KOPT-K1 (cell line): ENCODE data around the gene PLA2G4F.

Experiments
- H3K27ac ChIP-seq: fragments of 200-600 bp; sonication (generic); 2 replicates; pipeline ENCODE4 v1.5.1; 2016; ENCODE audit warnings: antibody characterized with exemption, mild to moderate bottlenecking, low read depth, low read length; ENCODE audit not compliant: poor library complexity, severe bottlenecking
- H3K36me3 ChIP-seq: fragments of 200-600 bp; sonication (generic); 2 replicates; pipeline ENCODE4 v1.5.1; 2017; ENCODE audit warnings: antibody characterized with exemption, mild to moderate bottlenecking, low read length, moderate library complexity; ENCODE audit not compliant: insufficient read depth
- H3K9me3 ChIP-seq: fragments of 200-600 bp; sonication (generic); 2 replicates; pipeline ENCODE4 v1.5.1; 2017; ENCODE audit warnings: antibody characterized with exemption, low read length, mild to moderate bottlenecking; ENCODE audit not compliant: insufficient read depth, poor library complexity, severe bottlenecking

The PLA2G4F gene

GRCh38 chr15:42145546-42146455, 10.6 kb downstream of the PLA2G4F start:
- H3K27ac ChIP-seq: no peak overlapping the region
- no peaks in the 10 kb centered on the region for H3K9me3 ChIP-seq
- H3K36me3 ChIP-seq: no peaks in the 10 kb centered on the region

GRCh38 chr15:42144841-42145375, 11.5 kb downstream of the PLA2G4F start:
- Histone ChIP-seq H3K36me3 (no peaks in the 10 kb centered on the region), H3K27ac (no peak overlapping the region), H3K9me3 (no peaks in the 10 kb centered on the region)

- Histone ChIP-seq H3K27ac (no peak overlapping the region), H3K9me3 (no peaks in the 10 kb centered on the region), H3K36me3 (no peaks in the 10 kb centered on the region)
These were observed 12.4 kb downstream of the PLA2G4F start for GRCh38 chr15:42143866-42144625.

- Histone ChIP-seq H3K27ac (no peak overlapping the region), H3K9me3 (no peaks in the 10 kb centered on the region), H3K36me3 (no peaks in the 10 kb centered on the region)
These were observed 13.1 kb downstream of the PLA2G4F start for GRCh38 chr15:42143356-42143755.

- H3K9me3 ChIP-seq: no peaks in the 10 kb centered on the region
- H3K27ac ChIP-seq: no peak overlapping the region
- H3K36me3 ChIP-seq: no peaks in the 10 kb centered on the region
These were observed 14.4 kb downstream of the PLA2G4F start for GRCh38 chr15:42141795-42142667.

- Histone ChIP-seq H3K36me3 (no peaks in the 10 kb centered on the region), H3K9me3 (no peaks in the 10 kb centered on the region), H3K27ac (no peak overlapping the region)
These were observed 15.2 kb downstream of the PLA2G4F start for GRCh38 chr15:42141246-42141645.

GRCh38 chr15:42140383-42141070, 15.9 kb downstream of the PLA2G4F start:
- H3K27ac ChIP-seq: no peak overlapping the region
- H3K9me3 ChIP-seq: no peaks in the 10 kb centered on the region
- H3K36me3 ChIP-seq: no peaks in the 10 kb centered on the region

- Histone ChIP-seq H3K36me3 (no peaks in the 10 kb centered on the region), H3K27ac (no peak overlapping the region), H3K9me3 (no peaks in the 10 kb centered on the region)
These were observed 16.8 kb downstream of the PLA2G4F start for GRCh38 chr15:42139596-42139995.

GRCh38 chr15:42138968-42139386, 17.5 kb downstream of the PLA2G4F start:
- H3K27ac ChIP-seq: no peak overlapping the region
- no peaks in the 10 kb centered on the region for H3K36me3 ChIP-seq
- no peaks in the 10 kb centered on the region for H3K9me3 ChIP-seq

GRCh38 chr15:42138411-42138810, 18.0 kb downstream of the PLA2G4F start:
- Histone ChIP-seq H3K36me3 (no peaks in the 10 kb centered on the region), H3K9me3 (no peaks in the 10 kb centered on the region)

GRCh38 chr15:42137461-42138261, 18.8 kb downstream of the PLA2G4F start:
- H3K9me3 ChIP-seq: no peaks in the 10 kb centered on the region
- no peaks in the 10 kb centered on the region for H3K36me3 ChIP-seq
- H3K27ac ChIP-seq: no peak overlapping the region

More at GRCh38 chr15:42138411-42138810, 18.0 kb downstream of the PLA2G4F start:
- no peak overlapping the region for H3K27ac ChIP-seq

GRCh38 chr15:42136513-42136912, 19.9 kb downstream of the PLA2G4F start:
- Histone ChIP-seq H3K27ac (no peak overlapping the region), H3K36me3 (no peaks in the 10 kb centered on the region), H3K9me3 (no peaks in the 10 kb centered on the region)

GRCh38 chr15:42135351-42135750, 21.1 kb downstream of the PLA2G4F start:
- Histone ChIP-seq H3K27ac (no peak overlapping the region), H3K9me3 (no peaks in the 10 kb centered on the region), H3K36me3 (no peaks in the 10 kb centered on the region)
